ENCODE data around the gene NBEA.

The NBEA gene

DNA sequence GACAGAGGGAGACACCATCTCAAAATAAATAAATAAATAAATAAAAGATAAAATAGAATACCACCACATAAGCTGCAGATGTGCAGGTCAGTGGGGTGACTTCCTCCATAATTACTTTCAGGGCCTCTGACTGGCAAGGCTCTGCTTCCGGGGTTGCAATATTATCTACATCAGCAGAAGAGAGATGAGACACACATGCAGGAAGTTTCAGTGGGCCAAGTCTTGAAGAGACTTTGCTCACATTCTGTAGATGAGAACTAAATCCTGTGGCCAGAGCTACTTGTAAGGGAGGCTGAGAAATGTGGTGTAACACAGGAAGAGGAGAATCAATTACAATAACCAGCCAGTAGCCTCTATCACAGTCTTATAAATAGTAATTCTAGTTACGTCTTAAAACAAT lies 624.3 kb downstream of the NBEA start:
- in situ Hi-C loops (cut with HindIII; ENCODE audit: low sequenced_read_pairs): no loop called here
- no peak overlapping the region for H3K4me3 ChIP-seq (ENCODE audit: low read depth, low read length)
- no peak for DNase-seq (ENCODE audit: low read depth, low spot score)
- TF ChIP-seq, protein P1, sequence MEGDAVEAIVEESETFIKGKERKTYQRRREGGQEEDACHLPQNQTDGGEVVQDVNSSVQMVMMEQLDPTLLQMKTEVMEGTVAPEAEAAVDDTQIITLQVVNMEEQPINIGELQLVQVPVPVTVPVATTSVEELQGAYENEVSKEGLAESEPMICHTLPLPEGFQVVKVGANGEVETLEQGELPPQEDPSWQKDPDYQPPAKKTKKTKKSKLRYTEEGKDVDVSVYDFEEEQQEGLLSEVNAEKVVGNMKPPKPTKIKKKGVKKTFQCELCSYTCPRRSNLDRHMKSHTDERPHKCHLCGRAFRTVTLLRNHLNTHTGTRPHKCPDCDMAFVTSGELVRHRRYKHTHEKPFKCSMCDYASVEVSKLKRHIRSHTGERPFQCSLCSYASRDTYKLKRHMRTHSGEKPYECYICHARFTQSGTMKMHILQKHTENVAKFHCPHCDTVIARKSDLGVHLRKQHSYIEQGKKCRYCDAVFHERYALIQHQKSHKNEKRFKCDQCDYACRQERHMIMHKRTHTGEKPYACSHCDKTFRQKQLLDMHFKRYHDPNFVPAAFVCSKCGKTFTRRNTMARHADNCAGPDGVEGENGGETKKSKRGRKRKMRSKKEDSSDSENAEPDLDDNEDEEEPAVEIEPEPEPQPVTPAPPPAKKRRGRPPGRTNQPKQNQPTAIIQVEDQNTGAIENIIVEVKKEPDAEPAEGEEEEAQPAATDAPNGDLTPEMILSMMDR (IDR thresholded peaks at IDR 0.05; ENCODE audit: low read depth, low read length): no peak

DNA sequence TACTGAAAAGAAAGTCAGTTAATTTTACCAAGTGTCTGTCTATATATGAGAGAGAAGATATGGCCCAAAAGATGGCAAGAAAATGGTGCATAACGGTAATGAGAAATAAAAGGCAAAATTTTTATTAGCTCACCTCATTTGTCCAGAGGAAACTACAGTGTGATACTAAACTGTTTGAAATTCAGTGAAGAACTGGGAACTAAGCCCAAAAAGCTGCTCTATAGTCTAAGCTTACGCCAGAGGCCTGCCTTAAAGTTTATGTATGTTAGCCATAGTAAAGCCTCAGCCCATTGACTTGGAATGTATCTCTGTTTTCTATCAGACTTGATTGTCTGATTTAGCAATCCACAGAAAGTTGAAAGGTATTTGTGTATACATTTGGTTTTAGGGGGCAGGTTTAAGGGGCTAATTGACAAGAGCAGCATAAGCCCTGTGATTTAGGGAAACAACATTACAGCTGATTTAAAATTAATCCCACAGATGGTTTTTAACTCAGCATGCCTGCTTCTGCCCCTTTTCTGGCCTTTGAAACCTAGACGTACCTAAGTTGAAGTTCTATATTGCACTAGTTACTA lies 625.4 kb downstream of the NBEA start:
- H3K4me3 ChIP-seq (ENCODE audit: low read depth, low read length): no peak overlapping the region
- TF ChIP-seq, protein P1 (IDR thresholded peaks at IDR 0.05; ENCODE audit: low read depth, low read length): no peak
- DNase-seq (ENCODE audit: low read depth, low spot score): no peak
- in situ Hi-C loops (cut with HindIII; ENCODE audit: low sequenced_read_pairs): no loop called here

DNA sequence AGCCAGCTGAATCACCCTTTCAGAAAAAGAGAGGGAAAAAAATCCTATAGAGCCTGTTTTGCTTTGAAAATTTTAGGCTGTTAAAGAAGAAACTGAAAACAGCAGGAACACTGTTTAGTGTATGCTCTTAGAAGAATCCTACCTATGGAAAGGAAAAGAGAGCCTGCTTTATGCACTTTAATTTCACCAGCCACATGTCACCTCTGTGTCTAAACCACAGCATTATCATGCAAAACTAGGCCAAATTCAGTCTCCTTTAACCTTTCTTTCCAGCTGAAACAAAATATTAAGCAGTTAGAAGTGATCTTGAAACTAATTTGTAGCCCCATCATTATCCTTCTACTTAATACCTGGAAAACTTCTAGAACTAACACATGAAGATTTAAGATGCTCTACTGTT lies 631.6 kb downstream of the NBEA start:
- H3K4me3 ChIP-seq (ENCODE audit: low read depth, low read length): no peak overlapping the region
- TF ChIP-seq, protein P1 (IDR thresholded peaks at IDR 0.05; ENCODE audit: low read depth, low read length): no peak
- in situ Hi-C loops (cut with HindIII; ENCODE audit: low sequenced_read_pairs): no loop called here
- DNase-seq (ENCODE audit: low read depth, low spot score): no peak

DNA sequence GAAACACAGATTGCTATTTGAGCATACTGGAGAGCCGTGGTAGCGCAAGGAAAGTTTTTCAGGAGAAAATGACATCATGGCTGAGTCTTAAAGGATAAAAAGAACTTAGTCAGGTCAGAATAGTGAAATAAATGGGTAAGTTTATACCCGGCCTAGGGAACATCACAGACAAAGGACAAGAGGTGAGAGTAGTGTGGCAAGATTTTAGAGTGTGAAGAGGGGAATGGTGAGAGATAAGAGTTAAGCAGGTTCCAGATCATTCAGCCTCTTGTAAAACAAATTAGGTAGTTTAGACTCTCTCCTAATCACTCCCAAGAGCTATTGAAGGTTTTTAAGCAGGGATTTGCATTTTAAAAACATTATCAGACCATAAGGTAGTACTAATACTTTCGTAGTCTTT lies 650.4 kb downstream of the NBEA start:
- in situ Hi-C loops (cut with HindIII; ENCODE audit: low sequenced_read_pairs): no loop called here
- DNase-seq (ENCODE audit: low read depth, low spot score): no peak
- TF ChIP-seq, protein P1 (IDR thresholded peaks at IDR 0.05; ENCODE audit: low read depth, low read length): no peak
- H3K4me3 ChIP-seq (ENCODE audit: low read depth, low read length): no peak overlapping the region

DNA sequence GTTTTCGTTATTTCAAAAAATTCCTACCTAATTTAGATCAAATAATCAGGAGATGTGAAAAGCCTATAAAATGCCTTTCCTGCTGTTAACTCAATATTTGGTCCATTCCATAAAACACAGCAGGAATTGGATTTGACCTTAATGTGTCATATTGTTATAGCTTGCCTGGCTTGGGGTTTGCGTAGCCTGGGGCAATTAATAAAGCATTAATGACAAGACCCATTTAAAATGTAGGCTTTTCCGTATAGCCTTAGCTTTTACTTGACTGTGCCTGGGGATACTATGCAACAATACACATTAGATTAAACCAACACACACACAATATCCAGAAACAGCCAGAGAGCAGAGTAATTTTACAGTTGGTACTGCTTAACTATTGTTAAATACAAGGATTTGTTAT lies 651.6 kb downstream of the NBEA start:
- no peak overlapping the region for H3K4me3 ChIP-seq (ENCODE audit: low read depth, low read length)
- DNase-seq (ENCODE audit: low read depth, low spot score): no peak
- TF ChIP-seq, protein P1 (IDR thresholded peaks at IDR 0.05; ENCODE audit: low read depth, low read length): no peak
- in situ Hi-C loops (cut with HindIII; ENCODE audit: low sequenced_read_pairs): no loop called here

DNA sequence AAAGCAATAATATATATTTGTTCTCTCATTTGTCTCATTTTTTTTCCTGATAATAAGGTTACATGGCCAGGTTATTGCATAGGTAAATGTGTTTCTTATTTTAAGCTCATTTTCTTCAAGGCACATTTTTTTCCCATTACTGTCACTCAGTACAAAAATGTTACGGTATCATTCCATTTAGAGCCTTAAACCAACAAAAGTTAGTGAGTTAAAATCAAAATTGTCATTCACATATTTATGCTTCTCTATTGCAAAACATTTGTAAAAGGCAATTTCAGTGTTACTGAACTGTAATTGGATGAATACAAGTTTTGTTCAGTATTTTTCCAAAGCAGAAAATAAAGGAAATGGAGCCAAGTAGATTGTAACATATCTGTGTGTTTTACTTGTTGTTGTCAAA lies 652.0 kb downstream of the NBEA start:
- no peak overlapping the region for H3K4me3 ChIP-seq (ENCODE audit: low read depth, low read length)
- TF ChIP-seq, protein P1 (IDR thresholded peaks at IDR 0.05; ENCODE audit: low read depth, low read length): no peak
- in situ Hi-C loops (cut with HindIII; ENCODE audit: low sequenced_read_pairs): no loop called here
- DNase-seq (ENCODE audit: low read depth, low spot score): no peak

DNA sequence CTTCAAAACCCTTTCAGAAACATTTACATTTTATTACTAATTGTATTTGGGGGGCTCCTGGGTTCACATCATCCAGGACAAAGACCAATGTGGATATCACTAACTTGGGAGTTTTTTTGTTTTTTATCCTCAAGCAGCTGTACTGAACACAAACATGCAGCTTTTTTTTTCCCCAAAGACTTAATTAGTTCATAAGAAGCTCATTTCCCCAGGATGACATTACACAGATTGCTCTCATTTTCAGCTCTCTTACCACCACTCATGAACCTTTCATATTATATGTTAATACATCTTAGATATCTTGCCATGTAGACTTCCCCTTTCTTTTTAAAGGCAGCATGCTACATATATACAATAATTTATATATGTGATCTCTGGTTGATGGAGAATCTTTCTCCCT lies 653.1 kb downstream of the NBEA start:
- in situ Hi-C loops (cut with HindIII; ENCODE audit: low sequenced_read_pairs): no loop called here
- no peak for DNase-seq (ENCODE audit: low read depth, low spot score)
- H3K4me3 ChIP-seq (ENCODE audit: low read depth, low read length): no peak overlapping the region
- TF ChIP-seq, protein P1 (IDR thresholded peaks at IDR 0.05; ENCODE audit: low read depth, low read length): no peak
